HG03432 (cell line): Measurements from ENCODE around the gene LILRA5.
"Not testable (repeated sequence)": the region's sequence is repeated elsewhere in the genome, so short reads cannot be mapped to it uniquely, and the experiment has no call there.

Source experiments
- ATAC-seq: cut with Tn5 transposase; IDR thresholded peaks from one replicate; pipeline ENCODE4 v1.9.1; 2021; ENCODE audit warnings: mild to moderate bottlenecking, moderate library complexity; ENCODE audit not compliant: unreplicated experiment

Gene LILRA5

DNA sequence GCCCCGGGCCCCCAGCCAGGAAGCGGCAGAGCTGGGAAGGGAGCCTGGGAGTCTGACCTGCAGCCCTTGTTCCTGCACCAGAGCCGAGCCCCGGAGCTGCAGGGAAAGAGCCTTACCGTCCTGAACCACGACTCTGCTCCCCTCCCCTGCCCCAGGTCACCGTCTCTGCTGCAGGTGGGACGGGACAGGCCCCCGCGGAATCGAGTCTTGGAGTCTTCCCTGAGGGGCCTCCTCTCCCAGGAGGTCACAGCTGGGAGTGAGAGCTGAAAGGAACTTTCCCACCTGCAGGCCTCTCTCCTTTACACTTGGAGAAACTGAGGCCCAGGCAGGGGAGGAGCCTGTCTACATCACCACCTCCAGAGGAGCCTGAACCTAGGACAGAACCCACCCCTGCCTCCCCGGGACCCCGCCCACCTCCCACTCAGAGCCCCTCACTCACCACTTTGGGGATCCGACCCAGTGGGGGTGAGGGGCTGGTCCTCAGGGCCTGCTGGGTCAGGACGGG is 35.8 kb downstream of the LILRA5 start:
- not testable (repeated sequence) for ATAC-seq

- ATAC-seq, result no peak
Measured at GRCh38 chr19:54275951-54276350, 37.0 kb downstream of the LILRA5 start.

- ATAC-seq, result not testable (repeated sequence)
Measured at GRCh38 chr19:54274516-54274915, 38.5 kb downstream of the LILRA5 start.

DNA sequence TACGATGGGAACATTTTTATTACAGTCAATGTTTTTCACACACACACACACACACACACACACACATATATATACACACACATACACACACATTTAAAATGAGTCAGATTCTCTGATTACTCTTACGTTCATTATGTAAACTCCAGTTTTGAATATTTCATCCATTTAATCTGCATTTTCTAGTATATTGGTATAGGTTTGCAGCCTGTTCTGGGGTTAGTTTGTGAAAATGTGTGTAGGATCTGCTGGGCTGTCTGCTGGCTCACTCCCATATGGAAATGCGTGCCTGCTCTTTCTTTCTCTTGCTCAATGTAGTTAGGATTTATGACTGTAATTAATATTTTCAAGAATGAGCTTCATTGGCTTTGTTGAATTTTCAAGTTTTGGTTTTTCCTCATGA is 39.1 kb downstream of the LILRA5 start:
- no peak for ATAC-seq

DNA sequence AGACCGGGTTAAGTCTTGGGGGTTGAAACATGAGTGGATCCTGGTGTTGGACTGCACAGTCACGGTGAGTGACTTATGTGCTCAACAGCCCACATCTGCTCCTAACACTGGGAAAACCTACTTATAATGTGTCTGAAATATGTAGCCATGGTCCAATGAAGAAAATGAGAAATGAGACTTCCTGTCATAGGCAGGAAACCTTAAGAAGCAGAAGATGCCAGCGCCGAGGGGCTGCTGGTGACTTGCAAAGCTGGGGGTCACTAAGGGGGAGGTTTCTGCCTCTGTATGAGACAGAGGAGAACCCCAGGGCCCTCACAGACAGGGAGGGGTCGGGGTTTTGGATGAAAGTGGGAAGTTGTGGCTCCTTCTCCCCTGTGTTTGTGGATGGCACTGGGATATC is 40.8 kb downstream of the LILRA5 start:
- ATAC-seq, result not testable (repeated sequence)

- not testable (repeated sequence) for ATAC-seq
Measured at GRCh38 chr19:54271587-54271986, 41.4 kb downstream of the LILRA5 start.

GRCh38 chr19:54271106-54271505 is 41.9 kb downstream of the LILRA5 start:
- ATAC-seq, result no peak

DNA sequence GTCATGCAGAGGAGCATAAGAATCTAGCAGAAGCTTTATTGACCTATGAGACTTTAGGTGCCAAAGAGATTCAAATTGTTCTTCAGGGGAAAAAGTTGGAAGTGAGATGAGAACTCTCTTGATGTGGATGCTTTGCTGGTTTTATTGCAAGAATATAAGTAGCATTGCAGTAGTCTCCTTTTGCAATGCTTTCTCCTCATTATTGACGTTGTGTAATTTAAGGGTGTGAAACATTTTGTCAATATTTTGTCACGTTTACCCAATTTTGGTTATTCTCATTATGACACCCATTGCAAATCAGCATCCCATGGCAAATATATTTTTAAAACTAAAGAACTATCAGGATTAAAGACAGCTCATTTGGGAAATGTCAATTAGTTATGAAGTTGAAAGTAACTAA is 44.0 kb downstream of the LILRA5 start:
- ATAC-seq, result no peak

GRCh38 chr19:54266133-54266532 is 46.8 kb downstream of the LILRA5 start:
- ATAC-seq, result no peak

DNA sequence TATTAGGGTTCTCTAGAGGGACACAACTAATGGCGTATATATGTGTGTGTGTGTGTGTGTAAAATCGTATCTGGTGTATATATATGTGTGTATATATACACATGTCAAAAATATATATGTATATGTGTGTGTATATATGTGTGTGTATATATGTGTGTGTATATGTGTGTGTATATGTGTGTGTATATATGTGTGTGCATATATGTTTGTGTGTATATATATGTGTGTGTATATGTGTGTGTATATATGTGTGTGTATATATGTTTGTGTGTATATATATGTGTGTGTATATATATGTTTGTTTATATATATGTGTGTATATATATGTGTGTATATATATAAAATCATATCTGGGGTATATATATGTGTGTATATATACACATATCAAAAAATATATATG is 50.5 kb downstream of the LILRA5 start:
- no peak for ATAC-seq

- ATAC-seq, result no peak
Measured at GRCh38 chr19:54262066-54262465, 50.9 kb downstream of the LILRA5 start.

- no peak for ATAC-seq
Measured at GRCh38 chr19:54257116-54257480, 55.9 kb downstream of the LILRA5 start, which contains the start of gene LILRB5. Gene LILRB5 (minus strand): TSS chr19:54257273. CDS start chr19:54257193, 80 bp downstream.
